OCI-LY3 (cell line): ENCODE data around the gene SLC4A5.
"Not testable (repeated sequence)": the region's sequence is repeated elsewhere in the genome, so short reads cannot be mapped to it uniquely, and the experiment has no call there.

Source experiments
- H2AFZ ChIP-seq: fragments of 200-600, 300-600 bp; shearing (Covaris generic); 2 replicates; pipeline ENCODE4 v1.6.0; 2014; ENCODE audit warnings: antibody characterized with exemption, low read depth, low read length
- H3K27ac ChIP-seq: fragments of 200-600, 300-600 bp; sonication (generic); 2 replicates; pipeline ENCODE4 v1.5.1; 2014; ENCODE audit warnings: mild to moderate bottlenecking, low read length, moderate library complexity, mixed read lengths
- H3K27me3 ChIP-seq: fragments of 200-600, 300-600 bp; sonication (generic); 2 replicates; pipeline ENCODE4 v1.6.1; 2014; ENCODE audit warnings: low read depth, low read length, mixed read lengths
- H3K36me3 ChIP-seq: fragments of 200-600, 300-600 bp; sonication (generic); replicated peaks from 2 replicates; pipeline ENCODE3; 2014; ENCODE audit warnings: low read depth, low read length, mixed read lengths
- H3K4me1 ChIP-seq: fragments of 300-600, 200-600 bp; sonication (generic); 2 replicates; pipeline ENCODE4 v1.6.1; 2014; ENCODE audit warnings: low read length, mixed read lengths
- H3K4me2 ChIP-seq: fragments of 200-600, 300-600 bp; sonication (generic); 2 replicates; pipeline ENCODE4 v1.6.1; 2014; ENCODE audit warnings: low read length, mixed read lengths
- H3K4me3 ChIP-seq: fragments of 300-600, 200-600 bp; sonication (generic); 2 replicates; pipeline ENCODE4 v1.5.1; 2014; ENCODE audit warnings: antibody characterized with exemption, mild to moderate bottlenecking, low read length, moderate library complexity
- H3K79me2 ChIP-seq: fragments of 300-600, 200-600 bp; shearing (Covaris generic); 2 replicates; pipeline ENCODE4 v1.6.1; 2014; ENCODE audit warnings: mild to moderate bottlenecking, low read length, mixed read lengths
- H3K9ac ChIP-seq: fragments of 300-600, 200-600 bp; shearing (Covaris generic); 2 replicates; pipeline ENCODE4 v1.6.0; 2014; ENCODE audit warnings: mild to moderate bottlenecking, low read length, moderate library complexity
- H3K9me3 ChIP-seq: fragments of 200-600, 300-600 bp; shearing (Covaris generic); 2 replicates; pipeline ENCODE4 v1.6.1; 2014; ENCODE audit warnings: low read length, mixed read lengths; ENCODE audit not compliant: insufficient read depth
- H4K20me1 ChIP-seq: fragments of 200-600, 300-600 bp; sonication (generic); 2 replicates; pipeline ENCODE4 v1.6.1; 2016; ENCODE audit warnings: low read length, mixed read lengths; ENCODE audit not compliant: insufficient read depth
- EZH2phosphoT487 ChIP-seq: fragments of 200-600 bp; shearing (Covaris generic); IDR thresholded peaks from 2 replicates; pipeline ENCODE4 v1.6.1; 2018; ENCODE audit warnings: antibody characterized with exemption, mixed run types, low read depth
- TF ChIP-seq, protein P1 (sequence below): fragments of 200-600, 300-600 bp; sonication (generic); IDR thresholded peaks from 2 replicates; pipeline ENCODE4 v1.5.1; 2014; ENCODE audit warnings: antibody characterized with exemption, low read length, low read depth

The SLC4A5 gene

GRCh38 chr2:74345272-74345943 lies 2.2 kb upstream of the SLC4A5 start:
- Histone ChIP-seq H3K36me3 (no peaks in the 10 kb centered on the region), H3K4me3 (no peak overlapping the region), H3K27ac (no peak overlapping the region), H2AFZ (peak overlapping the region; percentile 39; the same call in 1 of the 2 replicates), H3K9ac (no peak overlapping the region), H3K4me1 (no peaks in the 10 kb centered on the region), H3K9me3 (no peaks in the 10 kb centered on the region), H4K20me1 (no peaks in the 10 kb centered on the region), H3K27me3 (0 out of 2 replicates have a peak, but pooled peaks cover 6% of the 10 kb centered on the region), H3K79me2 (no peaks in the 10 kb centered on the region), H3K4me2 (no peak overlapping the region)
- TF ChIP-seq, protein P1, sequence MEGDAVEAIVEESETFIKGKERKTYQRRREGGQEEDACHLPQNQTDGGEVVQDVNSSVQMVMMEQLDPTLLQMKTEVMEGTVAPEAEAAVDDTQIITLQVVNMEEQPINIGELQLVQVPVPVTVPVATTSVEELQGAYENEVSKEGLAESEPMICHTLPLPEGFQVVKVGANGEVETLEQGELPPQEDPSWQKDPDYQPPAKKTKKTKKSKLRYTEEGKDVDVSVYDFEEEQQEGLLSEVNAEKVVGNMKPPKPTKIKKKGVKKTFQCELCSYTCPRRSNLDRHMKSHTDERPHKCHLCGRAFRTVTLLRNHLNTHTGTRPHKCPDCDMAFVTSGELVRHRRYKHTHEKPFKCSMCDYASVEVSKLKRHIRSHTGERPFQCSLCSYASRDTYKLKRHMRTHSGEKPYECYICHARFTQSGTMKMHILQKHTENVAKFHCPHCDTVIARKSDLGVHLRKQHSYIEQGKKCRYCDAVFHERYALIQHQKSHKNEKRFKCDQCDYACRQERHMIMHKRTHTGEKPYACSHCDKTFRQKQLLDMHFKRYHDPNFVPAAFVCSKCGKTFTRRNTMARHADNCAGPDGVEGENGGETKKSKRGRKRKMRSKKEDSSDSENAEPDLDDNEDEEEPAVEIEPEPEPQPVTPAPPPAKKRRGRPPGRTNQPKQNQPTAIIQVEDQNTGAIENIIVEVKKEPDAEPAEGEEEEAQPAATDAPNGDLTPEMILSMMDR: no peak

GRCh38 chr2:74336227-74336626 lies 7.0 kb downstream of the SLC4A5 start:
- not testable (repeated sequence) for H3K9me3 ChIP-seq, H3K36me3 ChIP-seq, H3K9ac ChIP-seq, H2AFZ ChIP-seq, H3K27ac ChIP-seq, H3K27me3 ChIP-seq, H3K79me2 ChIP-seq, H3K4me1 ChIP-seq, H3K4me3 ChIP-seq, H4K20me1 ChIP-seq
- H3K4me2 ChIP-seq: peak overlapping the region; percentile 20; the same call in 1 of the 2 replicates

DNA sequence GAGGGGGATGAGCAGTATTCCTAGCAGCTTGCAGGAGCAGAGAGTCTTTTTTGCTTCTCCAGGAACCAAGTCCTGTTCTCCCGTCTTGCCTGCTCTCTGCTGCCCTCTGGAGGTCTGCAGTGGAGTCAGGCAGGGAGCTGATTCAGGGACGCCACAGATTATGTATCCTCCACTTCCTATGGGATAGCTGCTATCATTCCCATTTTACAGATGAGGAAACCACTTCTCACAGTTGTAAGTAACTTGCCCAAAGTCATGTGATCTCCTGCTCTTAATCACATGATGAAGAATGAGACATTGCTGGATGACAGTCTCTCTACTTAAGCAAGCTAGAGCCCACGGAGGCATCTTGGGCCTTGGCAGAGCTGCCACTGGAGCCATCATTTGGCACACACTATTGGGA lies 8.3 kb downstream of the SLC4A5 start:
- H3K9me3 ChIP-seq: no peaks in the 10 kb centered on the region
- H3K79me2 ChIP-seq: no peaks in the 10 kb centered on the region
- H3K27ac ChIP-seq: no peak overlapping the region
- H3K4me1 ChIP-seq: peaks cover 9% of the 10 kb centered on the region
- no peak overlapping the region; the same call in 1 of the 2 replicates for H3K4me2 ChIP-seq
- no peak overlapping the region for H3K9ac ChIP-seq
- no peaks in the 10 kb centered on the region for H4K20me1 ChIP-seq
- H3K27me3 ChIP-seq: no peaks in the 10 kb centered on the region
- no peak overlapping the region for H2AFZ ChIP-seq
- TF ChIP-seq, protein P1: peak; percentile 87
- no peak for TF ChIP-seq EZH2phosphoT487
- no peaks in the 10 kb centered on the region for H3K36me3 ChIP-seq
- H3K4me3 ChIP-seq: no peak overlapping the region

DNA sequence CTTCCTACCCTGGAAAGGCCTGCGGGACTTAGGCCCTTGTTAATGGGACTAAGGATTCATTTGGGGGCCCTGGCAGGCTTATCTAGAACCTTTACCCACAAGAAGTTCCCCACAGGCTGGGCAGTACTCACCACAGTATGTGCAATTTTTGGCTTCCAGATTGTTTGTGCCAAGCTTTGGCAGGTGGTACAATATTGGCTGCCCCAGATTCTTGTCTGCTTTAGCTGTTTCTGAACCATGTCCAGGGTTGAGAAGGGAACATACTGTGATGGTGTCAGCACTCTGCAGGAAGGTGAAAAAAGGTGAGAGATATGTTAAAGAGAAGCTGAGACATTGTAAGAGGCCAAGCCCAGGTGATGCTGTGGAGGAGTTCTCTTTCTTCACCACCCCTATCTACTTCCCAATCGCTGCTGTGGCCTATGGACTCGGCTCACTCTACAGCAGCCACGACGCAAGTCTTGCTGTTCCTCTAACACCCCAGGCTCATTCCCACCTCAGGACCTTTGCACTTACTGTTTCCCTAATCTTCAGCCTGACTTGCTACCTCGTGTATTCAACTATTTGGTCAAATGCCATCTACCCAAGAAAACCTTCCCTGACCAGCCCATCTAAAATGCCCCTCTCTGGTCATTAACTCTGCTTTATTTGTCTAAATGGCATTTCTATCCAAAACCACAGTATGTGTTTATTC lies 9.2 kb downstream of the SLC4A5 start:
- no peak for TF ChIP-seq EZH2phosphoT487
- TF ChIP-seq, protein P1: no peak
- no peaks in the 10 kb centered on the region for H3K79me2 ChIP-seq
- H3K9me3 ChIP-seq: no peaks in the 10 kb centered on the region
- H3K27ac ChIP-seq: no peak overlapping the region
- no peaks in the 10 kb centered on the region for H4K20me1 ChIP-seq
- H3K4me3 ChIP-seq: no peak overlapping the region
- H3K9ac ChIP-seq: no peak overlapping the region
- no peak overlapping the region for H2AFZ ChIP-seq
- no peaks in the 10 kb centered on the region for H3K27me3 ChIP-seq
- H3K4me1 ChIP-seq: peaks cover 9% of the 10 kb centered on the region
- no peak overlapping the region for H3K4me2 ChIP-seq
- no peaks in the 10 kb centered on the region for H3K36me3 ChIP-seq
